ENCODE data around the gene RUNX2.

DNA sequence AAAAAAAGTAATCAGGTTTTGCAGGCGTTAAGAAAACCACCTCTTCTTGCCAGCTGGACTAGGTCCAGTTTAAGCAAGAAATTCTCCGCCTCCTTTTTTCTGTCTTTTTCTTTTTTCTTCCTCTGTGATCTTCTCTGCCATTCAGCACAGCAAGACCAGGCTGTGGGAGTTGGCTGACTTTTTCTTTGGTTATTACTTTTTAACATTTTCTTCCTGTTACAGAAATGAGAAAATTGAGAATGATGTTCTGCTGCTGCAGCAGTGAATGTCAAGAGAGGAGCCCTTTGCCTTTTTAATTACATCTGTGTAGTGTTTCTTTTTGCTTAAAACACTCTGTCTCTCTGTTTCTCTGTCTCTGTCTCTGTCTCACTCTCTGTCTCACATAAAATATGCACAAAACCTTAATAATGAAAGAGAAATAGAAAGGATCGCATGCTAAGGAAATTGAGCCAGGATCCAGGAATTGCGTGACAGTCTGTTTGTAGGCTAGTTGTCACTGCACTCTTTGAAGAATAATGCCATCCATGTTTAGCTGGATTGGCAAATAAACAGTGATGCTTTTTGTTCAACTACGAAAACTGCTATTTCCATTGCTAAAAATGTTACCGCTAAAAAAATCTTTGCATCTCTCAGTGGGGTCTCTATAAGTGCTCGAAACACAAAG, 152.8 kb downstream of the RUNX2 start:
- TF ChIP-seq POLR2A (IDR thresholded peaks at IDR 0.05) = no peak
- no peak for TF ChIP-seq CTCF (IDR thresholded peaks at IDR 0.05)
- no peak for TF ChIP-seq POLR2AphosphoS5 (IDR thresholded peaks at IDR 0.05)

All from breast epithelium (tissue), 3 donors.